ENCODE measurements around the gene PIN1.

PIN1 gene

DNA sequence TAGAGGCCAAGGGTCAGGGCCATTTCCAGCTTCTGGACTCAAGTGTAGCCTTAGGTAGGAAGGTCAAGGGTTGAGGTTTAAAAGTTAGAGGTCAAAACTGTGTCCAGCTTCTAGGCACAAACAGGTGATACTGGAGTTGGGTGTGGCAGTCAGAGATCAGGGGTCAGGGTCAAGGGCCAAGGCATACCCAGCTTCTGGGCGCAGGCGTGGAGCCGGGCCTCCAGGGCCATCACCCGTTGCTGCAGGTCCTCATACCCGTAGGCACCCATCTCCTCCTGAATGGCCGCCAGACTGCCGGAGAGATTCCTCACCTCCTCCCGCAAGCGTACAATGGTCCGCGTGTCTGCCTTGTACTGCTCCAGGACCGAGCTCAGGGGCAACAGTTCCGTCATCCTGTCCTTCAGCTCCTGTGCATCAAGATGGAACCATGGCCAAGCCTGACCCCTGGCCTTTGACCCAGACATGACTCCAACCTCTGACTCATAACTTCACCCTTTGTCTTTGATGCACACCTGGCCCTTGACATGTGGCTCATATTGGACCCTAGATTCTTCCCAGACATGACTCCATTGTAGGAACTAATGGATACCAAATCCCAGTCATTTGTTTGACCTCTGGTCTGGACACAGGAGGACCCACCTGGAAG is 22.1 kb downstream of the PIN1 start:
- no peak for DNase-seq (ENCODE audit: low spot score)

DNA sequence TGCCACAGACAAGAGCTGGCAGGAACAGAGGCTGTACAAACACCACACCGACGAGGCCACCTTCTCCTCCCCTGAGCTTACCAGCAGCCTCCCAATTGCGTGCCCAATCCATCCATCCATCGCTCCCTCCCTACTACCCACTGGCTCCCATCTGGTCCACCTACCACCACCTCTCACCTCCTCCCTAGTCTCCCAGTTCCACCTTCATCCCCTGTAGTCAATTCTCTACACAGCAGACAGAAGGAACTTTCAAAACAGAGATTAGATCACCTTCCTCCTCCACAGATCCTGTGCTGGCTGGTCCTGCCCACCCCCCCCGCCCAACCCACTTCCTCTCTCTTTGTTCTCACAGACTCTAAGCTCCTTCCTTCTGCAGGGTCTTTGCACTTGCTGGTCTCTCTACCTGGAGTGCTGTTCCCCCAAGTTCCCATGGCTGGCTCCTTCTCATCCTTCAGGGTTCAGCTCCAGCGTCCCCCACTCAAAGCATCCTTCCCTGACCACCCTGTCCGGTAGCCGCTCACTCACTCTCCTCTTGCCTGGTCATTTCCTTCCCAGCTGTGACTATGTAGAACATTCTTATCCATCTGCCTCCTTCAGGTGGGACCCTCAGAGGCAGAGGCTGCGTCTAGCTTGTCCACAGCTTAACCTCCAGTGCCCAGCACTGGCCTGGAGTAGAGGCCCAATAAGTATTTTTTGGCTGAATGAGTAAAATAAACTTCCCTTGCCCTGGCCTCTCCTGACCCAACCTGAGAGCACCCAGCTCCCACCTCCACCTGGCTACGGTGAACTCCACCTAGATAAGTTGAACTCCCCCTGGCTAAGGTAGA is 23.0 kb downstream of the PIN1 start:
- DNase-seq (ENCODE audit: low spot score): no peak

DNA sequence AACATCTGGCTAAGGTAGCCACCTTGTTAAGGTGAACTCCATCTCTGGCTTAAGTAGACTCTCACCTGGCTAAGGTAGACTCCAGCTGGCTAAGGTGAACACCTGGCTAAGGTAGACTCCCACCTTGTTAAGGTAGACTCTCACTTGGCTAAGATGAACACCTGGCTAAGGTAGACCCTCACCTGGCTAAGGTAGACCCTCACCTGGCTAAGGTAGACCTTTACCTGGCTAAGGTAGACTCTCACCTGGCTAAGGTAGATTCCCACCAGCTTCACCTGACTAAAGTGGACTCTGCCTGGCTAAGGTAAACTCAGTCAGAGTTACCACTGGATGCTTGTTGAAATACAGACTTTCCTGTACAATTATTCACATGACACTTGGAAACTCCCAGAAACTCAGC is 23.6 kb downstream of the PIN1 start:
- DNase-seq (ENCODE audit: low spot score): no peak

DNA sequence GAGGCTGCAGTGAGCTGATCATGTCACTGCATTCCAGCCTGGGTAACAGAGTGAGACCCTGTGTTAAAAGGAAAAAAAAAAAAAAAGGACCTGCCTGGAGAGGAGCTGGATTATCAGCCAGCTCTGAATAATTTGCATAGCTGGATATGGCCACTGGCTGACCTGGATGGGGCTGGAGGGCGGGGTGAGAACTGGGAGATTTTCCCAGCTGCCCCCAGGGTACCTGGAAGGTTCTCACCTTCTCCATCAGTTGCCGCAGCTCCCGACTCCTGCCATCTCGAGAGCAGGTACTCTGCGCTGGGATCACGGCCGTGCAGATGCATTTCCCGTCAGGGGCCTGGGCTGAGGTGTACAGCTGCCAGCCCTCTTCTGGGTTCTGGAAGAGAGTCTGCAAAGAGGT is 25.3 kb downstream of the PIN1 start:
- DNase-seq (ENCODE audit: low spot score): no peak

DNA sequence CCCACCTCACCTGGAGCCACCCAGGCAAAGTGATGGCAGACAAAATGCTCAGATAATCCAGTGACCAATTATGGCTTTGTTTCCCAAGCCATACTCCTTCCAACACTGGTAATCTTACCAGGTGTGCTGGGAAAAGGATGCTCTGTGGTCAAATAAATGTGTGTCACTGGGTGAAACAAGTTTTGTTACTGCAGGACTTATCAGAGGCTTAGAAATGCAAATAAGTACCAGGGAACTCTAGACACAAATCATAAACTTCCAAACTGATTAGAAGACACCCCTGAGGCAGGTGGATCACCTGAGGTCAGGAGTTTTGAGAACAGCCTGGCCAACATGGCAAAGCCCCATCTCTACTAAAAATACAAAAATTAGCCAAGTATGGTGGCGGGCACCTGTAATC is 26.4 kb downstream of the PIN1 start:
- no peak for DNase-seq (ENCODE audit: low spot score)

DNA sequence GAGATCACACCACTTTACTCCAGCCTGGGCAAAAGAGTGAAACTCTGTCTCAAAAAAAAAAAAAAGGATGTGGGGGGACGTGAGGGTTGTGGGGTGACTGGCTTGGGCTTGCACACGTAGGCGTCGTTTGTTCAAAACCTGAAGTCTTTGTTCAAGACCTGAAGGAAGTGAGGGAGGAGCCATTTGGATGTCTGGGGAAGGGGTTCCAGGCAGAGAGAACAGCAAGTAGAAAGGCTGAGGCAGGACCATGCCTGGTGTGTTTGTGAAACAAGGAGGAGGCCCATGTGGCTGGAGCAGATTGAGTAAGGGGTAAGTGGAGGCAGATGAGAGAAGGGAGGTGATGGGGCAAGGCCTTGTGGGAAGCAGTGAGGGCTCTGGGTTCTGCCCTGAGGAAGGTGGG is 27.8 kb downstream of the PIN1 start:
- no peak for DNase-seq (ENCODE audit: low spot score)

DNA sequence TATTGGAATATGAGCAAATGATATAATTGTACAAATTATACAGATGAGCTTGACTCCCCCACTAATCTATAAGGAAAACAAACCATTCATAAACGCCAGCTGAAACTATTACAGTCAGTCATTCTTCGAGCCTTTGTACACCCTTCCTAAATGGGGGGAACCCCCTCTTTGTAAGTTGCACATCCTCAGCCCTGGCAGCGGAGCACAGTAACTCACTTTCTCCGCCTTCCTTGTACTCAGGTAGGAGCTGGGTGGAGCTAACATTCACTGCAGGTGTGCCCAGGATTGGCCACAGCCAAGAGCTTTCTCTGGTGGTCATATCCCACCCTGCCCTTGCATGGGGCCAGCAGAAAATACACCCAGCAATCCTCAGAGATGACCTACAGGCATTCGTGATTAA is 28.6 kb downstream of the PIN1 start:
- no peak for DNase-seq (ENCODE audit: low spot score)

DNA sequence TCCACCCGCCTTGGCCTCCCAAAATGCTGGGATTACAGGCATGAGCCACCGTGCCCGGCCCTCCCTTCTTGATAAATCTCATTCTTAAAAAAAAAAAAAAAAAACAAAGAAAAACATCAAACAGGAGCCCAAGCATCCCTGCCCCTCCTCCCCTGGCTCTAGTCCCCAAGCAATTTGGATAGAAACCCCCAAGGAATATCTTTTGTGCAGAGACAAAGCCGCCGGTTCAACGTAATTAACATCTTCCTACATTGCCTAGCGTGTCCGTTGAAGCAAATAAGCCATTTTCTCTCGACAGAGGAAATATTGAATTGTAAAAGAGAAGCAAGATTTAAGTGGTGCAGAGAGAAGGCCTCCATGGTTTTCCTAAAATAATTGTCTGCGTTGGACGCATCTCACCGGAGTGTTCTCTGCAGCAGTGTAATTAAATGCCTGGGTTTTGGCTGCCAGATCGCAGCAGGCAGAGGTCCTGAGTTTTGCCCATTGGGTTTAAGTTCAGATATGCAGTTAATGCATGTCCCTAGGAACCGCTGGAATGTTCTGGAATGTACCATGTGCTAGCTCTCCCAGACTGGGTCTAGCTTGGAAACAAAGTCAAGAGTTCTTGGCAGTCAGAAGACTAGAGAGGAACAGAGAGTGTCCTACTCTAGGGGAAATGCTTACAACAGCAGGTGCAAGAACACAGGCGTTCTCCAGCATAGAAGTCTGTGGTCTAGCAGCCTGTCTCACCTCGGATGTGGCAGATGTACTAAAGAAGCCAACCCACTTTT is 30.8 kb downstream of the PIN1 start:
- DNase-seq (ENCODE audit: low spot score): no peak

DNA sequence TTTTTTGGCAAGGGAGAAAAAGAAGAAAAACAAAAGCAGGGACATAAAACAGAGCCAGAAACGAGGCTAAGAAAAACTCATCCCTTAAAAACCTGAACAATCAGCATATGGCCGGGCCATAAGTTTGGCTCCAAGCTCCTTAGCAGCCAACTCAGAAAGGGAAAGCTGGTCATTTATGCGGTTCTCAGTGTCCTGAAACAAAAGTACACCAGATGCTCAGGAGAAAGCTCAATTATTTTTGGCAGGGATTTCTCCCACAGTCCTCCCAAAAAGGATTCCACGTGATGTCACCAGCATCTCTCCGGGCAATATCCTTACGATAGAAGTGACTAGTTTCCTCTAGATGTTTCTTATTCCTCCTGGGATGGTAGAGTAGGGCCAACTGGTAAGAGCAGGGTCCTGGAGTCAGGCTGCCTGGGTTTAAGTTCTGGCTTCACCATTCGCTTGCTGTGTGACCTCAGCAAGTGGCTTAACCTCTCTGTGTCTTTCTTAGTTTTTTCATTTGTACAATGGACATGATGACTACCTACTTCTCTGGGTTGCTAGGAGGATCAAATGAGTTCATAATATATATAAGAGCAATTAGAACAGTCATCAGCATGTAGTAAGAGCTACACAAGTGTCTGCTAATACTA is 34.0 kb downstream of the PIN1 start:
- no peak for DNase-seq (ENCODE audit: low spot score)

DNA sequence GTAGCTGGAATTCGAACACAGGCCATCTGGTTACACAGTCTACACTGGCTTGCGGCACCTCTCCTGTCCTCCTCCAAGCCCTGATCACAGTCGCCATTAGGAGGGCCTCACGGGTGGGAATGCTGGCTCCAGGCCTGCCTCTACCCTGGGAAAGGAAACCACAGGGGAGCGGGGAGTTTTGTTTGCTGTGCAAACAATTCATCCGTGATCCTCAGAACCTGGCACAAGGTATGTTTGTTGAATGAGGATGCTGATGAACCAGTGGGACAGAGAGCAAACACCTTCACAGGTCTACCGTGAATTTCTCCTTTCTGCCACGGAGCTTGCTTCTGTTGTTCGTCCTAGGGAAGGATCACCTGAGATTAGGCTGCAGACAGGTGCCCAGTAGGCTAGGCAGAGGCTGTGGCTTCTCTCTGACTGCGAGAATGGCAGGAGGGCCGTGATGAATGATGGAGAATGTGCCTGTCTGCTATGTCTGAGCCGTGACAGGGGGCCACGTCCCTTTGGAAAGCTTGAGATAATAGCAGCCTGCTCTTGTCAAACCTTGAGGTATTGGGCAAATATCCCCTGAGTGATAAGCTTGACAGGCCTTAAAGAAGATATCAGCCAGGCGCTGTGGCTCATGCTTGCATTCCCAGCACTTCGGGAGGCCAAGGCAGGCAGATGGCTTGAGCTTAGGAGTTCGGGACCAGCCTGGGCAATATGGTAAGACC is 36.7 kb downstream of the PIN1 start:
- no peak for DNase-seq (ENCODE audit: low spot score)

DNA sequence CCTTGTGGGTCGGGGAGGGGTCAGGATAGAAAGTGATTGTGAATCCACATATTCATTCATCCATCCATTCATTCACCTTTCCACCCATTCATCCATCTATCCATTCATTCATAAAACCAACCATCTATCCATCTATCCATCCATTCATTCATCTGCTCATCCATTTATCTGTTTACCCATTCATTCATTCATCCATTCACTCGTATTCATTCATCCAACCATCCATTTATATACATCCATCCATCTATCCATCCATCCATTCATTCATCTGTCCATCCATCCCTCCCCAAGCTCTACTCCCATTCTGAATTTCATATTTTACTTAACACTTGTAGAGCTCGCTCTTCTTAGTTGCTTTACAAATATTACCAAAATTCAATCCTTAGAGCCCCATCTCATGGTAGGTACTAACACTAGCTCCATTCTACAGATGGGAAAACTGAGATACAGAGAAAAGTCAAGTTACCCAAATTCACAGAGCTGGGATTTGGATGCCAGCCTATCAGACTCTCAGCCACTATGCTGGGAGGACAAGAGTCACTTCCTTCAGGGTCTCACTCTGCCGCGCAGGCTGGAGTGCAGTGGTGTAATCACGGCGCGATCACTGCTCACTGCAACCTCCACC is 37.6 kb downstream of the PIN1 start:
- no peak for DNase-seq (ENCODE audit: low spot score)

DNA sequence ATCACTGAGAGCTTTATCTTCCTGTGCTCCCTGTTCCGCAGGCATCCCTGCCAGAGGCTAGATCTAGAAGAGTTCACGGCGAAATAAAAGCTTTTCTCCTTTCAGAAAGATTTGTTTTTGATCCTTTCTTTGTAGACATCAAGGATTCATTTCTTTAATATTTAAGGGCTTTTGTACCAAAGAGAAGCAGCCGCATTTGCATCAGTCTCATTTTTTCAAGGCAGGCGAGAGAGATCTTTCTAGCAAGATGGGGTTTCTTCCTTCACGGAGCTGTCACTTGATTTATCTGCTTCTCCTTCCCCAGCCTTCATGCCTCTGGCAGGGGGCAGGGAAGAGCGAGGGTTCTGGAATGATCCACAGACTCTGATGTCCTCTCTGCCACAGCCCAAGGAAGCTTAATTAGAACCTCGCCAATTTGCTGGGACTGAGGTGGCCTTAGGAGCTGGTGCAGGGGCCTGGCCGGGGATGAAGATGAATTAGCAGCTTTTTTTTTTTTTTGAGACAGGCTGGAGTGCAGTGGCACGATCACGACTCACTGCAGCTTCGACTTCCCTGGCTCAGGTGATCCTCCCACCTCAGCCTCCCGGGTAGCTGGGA is 40.0 kb downstream of the PIN1 start:
- DNase-seq (ENCODE audit: low spot score): no peak

DNA sequence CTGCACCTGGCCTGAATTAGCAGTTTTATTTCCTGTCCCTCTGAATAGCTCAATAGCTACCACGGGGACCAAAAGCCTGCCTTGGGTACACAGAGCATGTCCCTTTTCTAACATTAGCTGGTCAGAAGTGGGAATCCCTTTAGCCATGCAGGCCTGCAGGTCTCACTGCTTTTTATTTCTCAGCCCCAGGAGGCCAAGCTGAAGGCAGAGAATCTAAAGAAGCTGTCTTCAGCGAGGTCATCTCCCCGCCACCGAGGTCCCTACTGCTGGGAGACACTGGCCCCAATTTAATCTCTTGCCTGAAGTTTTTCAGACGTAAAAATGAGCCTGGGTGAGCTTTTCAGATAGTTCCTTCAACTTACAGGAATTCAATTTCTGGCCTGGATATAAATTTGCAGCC is 40.7 kb downstream of the PIN1 start:
- no peak for DNase-seq (ENCODE audit: low spot score)

DNA sequence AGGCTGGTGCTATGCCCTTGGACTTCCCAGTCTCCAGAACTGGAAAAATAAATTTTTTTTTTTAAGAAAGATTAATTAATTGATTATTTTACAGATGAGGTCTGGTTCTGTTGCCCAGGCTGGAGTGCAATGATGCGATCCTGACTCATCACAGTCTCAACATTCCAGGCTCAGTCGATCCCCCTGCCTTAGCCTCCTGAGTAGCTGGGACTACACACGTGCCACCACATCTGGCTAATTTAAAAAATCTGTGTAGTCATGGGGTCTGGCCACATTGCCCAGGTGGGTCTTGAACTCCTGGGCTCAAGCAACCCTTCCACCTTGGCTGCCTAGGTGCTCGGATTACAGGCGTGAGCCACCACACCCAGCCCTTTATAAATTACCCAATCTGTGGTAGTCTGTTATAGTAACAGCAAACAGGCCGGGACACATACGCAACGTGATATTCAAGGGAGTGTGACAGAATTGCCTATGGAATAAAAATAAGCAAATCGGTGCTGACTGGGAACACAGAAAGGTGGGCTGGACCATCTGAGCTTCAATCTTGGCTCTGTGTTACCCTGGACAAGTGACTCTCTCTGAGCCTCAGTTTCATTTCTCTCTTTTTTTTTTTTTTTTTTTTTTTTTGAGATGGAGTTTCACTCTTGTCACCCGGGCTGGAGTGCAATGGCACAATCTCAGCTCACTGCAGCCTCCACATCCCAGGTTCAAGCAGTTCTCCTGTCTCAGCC is 42.8 kb downstream of the PIN1 start:
- no peak for DNase-seq (ENCODE audit: low spot score)

DNA sequence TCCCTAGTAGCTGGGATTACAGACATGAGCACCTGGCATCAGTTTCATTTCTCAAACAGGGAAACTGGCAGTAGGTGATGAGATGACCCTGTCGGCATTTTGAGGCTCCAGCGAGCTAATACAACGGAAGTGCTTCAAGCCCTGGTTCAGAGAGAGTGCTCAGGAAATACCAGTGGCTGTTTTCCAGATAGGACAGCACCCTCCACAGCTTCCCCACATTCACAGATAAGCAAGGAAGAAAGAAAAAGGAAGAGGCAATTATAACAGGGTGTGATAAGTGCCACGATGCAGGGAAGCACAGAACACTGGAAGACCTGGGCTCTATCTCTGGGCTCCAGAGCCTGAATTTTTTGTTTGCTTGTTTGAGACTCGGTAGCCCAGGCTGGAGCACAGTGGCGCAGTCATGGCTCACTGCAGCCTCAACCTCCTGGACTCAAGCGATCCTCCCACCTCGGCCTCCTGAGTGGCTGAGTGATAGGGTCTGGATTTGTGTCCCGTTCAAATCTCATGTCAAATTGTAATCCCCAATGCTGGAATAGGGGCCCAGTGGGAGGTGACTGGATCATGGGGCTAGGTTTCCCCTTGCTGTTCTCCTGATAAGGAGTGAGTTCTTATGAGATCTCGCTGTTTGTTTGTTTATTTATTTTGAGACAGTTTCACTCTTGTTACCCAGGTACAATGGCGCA is 43.5 kb downstream of the PIN1 start:
- DNase-seq (ENCODE audit: low spot score): no peak

DNA sequence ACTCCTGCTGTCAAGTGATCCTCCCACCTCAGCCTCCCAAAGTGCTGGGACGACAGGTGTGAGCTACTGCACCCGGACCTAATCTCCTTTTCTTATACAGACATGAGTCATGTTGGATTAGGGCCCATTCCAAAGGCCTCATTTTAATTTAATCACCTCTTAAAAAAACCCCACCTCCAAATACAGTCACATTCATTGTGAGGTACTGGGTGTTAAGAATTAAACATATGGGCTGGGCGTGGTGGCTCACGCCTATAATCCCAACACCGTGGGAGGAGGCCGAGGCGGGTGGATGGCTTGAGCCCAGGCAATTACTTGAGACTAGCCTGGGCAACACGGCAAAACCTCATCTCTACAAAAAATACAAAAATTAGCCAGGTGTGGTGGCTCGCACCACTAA is 46.6 kb downstream of the PIN1 start:
- DNase-seq (ENCODE audit: low spot score): peak; percentile 67

DNA sequence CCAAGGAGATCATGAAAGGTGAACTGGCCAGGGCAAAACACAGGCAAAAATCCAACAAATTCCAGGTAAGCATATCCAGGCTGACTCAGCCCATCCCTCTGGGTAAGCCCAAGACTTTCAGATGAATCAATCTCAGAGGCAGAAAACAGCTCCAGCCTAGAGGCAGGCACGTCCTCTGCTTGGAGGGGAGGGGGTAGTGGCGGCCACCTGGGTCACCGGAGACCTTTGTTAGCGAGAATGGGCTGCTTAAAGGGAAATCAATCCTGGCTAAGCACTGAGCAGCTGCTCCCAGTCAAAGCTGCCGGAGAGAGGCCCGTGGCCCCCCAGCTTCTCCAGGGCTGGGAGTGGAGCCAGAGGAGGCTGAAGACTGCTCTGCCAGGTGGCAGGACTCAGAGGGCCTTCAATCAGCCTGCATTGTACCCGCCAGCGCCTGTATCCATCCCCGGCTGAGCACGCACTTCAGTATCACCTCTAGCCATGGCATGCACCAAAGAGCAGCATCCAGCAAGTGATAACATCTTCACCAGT is 48.2 kb downstream of the PIN1 start:
- DNase-seq (ENCODE audit: low spot score): peak; percentile 17

DNA sequence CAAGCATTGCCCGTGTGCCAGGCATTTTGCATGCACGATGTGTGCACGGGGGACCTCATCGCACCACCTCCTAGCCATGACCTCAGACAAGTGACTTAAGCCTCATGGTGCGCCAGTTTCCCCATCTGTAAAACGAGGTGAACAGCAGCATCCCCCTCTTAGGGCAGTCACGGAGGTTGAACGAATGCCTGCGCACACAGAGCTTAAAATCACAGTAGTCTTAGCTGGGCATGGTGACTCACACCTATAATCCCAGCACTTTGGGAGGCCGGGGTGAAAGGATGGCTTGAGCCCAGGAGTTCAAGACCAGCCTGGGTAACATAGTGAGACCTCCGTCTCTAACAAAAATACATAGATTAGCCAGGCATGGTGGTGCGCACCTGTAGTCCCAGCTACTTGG is 48.6 kb downstream of the PIN1 start:
- no peak for DNase-seq (ENCODE audit: low spot score)

DNA sequence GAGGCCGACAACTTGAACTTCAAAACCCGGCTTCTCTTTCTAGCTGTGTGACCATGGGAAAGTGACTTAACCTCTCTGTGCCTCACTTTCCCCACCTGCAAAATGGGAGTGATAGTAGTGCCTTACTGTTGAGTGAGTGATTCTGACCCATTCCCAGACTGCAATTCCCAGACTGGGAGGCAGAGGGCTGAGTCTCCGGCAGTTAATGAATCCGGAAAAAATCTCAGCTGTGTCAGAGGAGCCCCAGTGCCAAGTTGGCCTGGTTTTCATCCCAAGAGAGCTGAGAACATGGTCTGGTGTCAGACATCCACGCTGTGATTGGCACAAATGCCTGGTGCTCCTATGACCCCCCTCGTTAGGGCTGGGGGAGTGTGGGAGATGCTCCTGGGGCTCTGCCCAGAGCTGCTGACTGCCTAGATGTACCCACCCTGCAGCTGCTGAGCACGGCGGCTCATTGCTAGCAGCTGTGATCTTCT is 50.0 kb downstream of the PIN1 start:
- DNase-seq (ENCODE audit: low spot score): no peak
